Activated CD4-positive, alpha-beta T cell treated with anti-CD3 and anti-CD28 coated beads, Interleukin-2, amount 50 U/mL, for 1 hour (primary cell): ENCODE data around the gene ZNHIT3.

Source experiments
- DNase-seq: peaks from one replicate; pipeline ENCODE4 v3.0.0-alpha.2; 2020

ZNHIT3 gene

GRCh38 chr17:36515837-36516236, 29.4 kb downstream of the ZNHIT3 start:
- no peak for DNase-seq

- no peak for DNase-seq
Measured at GRCh38 chr17:36523113-36523512, 36.6 kb downstream of the ZNHIT3 start.

- no peak for DNase-seq
Measured at GRCh38 chr17:36524428-36524876, 38.0 kb downstream of the ZNHIT3 start.

- no peak for DNase-seq
Measured at GRCh38 chr17:36525113-36525512, 38.6 kb downstream of the ZNHIT3 start.

- no peak for DNase-seq
Measured at GRCh38 chr17:36525888-36526287, 39.4 kb downstream of the ZNHIT3 start.

GRCh38 chr17:36527621-36528250, 41.3 kb downstream of the ZNHIT3 start:
- DNase-seq = no peak

- DNase-seq = no peak
Measured at GRCh38 chr17:36529121-36529520, 42.6 kb downstream of the ZNHIT3 start.

GRCh38 chr17:36532435-36532975, 46.0 kb downstream of the ZNHIT3 start:
- DNase-seq = no peak

GRCh38 chr17:36533935-36534839, 47.7 kb downstream of the ZNHIT3 start:
- DNase-seq = peak; percentile 46

GRCh38 chr17:36534840-36535668, 48.6 kb downstream of the ZNHIT3 start, which contains the start of the genes MYO19 and PIGW:
Gene MYO19, minus strand, starts transcription at chr17:36534868. Its CDS starts 2,330 bp downstream, at chr17:36532538.
Gene PIGW, plus strand, starts transcription at chr17:36534987. Its CDS starts 2,115 bp downstream, at chr17:36537102.
- DNase-seq = peak; percentile 80

- no peak for DNase-seq
Measured at GRCh38 chr17:36535669-36536081, 49.2 kb downstream of the ZNHIT3 start.

- no peak for DNase-seq
Measured at GRCh38 chr17:36540696-36541095, 54.2 kb downstream of the ZNHIT3 start.

GRCh38 chr17:36542755-36543154, 56.3 kb downstream of the ZNHIT3 start:
- no peak for DNase-seq

GRCh38 chr17:36544044-36544306, 57.5 kb downstream of the ZNHIT3 start:
- no peak for DNase-seq

GRCh38 chr17:36544307-36545076, 58.0 kb downstream of the ZNHIT3 start, which contains the start of gene GGNBP2:
Gene GGNBP2, plus strand, starts transcription at chr17:36544919. Its CDS starts 806 bp downstream, at chr17:36545725.
- DNase-seq = peak; percentile 91

- DNase-seq = no peak
Measured at GRCh38 chr17:36545077-36545464, 58.6 kb downstream of the ZNHIT3 start.
